ENCODE data around the gene ZNF565.

Gene ZNF565

GRCh38 chr19:36246006-36246481 lies 31.6 kb upstream of the ZNF565 start:
- no peaks in the 10 kb centered on the region for H3F3A ChIP-seq (ENCODE audit: low read depth)
- no peak overlapping the region for H2AFZ ChIP-seq (ENCODE audit: low read length)
- no peaks in the 10 kb centered on the region for H3K36me3 ChIP-seq (ENCODE audit: insufficient read depth, low read length)
- no peak overlapping the region for H3K4me2 ChIP-seq (ENCODE audit: low read depth, low read length, poor library complexity, severe bottlenecking)
- no peaks in the 10 kb centered on the region for H3K27me3 ChIP-seq (ENCODE audit: insufficient read depth, low read length, poor library complexity, severe bottlenecking)
- H3K4me3 ChIP-seq (ENCODE audit: low read length, poor library complexity, severe bottlenecking) = no peak overlapping the region
- no peaks in the 10 kb centered on the region for H3K4me1 ChIP-seq (ENCODE audit: insufficient read depth, low read length, poor library complexity, severe bottlenecking)
- H3K9me3 ChIP-seq (ENCODE audit: insufficient read depth, low read depth, low read length) = no peaks in the 10 kb centered on the region
- no peak overlapping the region for H3K9ac ChIP-seq (ENCODE audit: low read depth, low read length, poor library complexity, severe bottlenecking)
- TF ChIP-seq EZH2phosphoT487 (IDR thresholded peaks at IDR 0.05; ENCODE audit: borderline replicate concordance) = no peak
- no peak for TF ChIP-seq CTCF (conservative IDR thresholded peaks at IDR 0.05; ENCODE audit: low read length)
- H3K9me2 ChIP-seq (replicated peaks; ENCODE audit: low read depth, low read length) = no peaks in the 10 kb centered on the region
- no peaks in the 10 kb centered on the region for H3K79me2 ChIP-seq (ENCODE audit: insufficient read depth, low read length)
- H4K20me1 ChIP-seq (ENCODE audit: insufficient read depth, low read length, poor library complexity, severe bottlenecking) = no peaks in the 10 kb centered on the region

- no peaks in the 10 kb centered on the region for H3K36me3 ChIP-seq (ENCODE audit: insufficient read depth, low read length)
- H3K4me2 ChIP-seq (ENCODE audit: low read depth, low read length, poor library complexity, severe bottlenecking) = no peak overlapping the region
- no peaks in the 10 kb centered on the region for H4K20me1 ChIP-seq (ENCODE audit: insufficient read depth, low read length, poor library complexity, severe bottlenecking)
- no peaks in the 10 kb centered on the region for H3K9me2 ChIP-seq (replicated peaks; ENCODE audit: low read depth, low read length)
- H2AFZ ChIP-seq (ENCODE audit: low read length) = no peak overlapping the region
- H3K9me3 ChIP-seq (ENCODE audit: insufficient read depth, low read depth, low read length) = no peaks in the 10 kb centered on the region
- TF ChIP-seq CTCF (conservative IDR thresholded peaks at IDR 0.05; ENCODE audit: low read length) = no peak
- no peak for TF ChIP-seq EZH2phosphoT487 (IDR thresholded peaks at IDR 0.05; ENCODE audit: borderline replicate concordance)
- H3K4me3 ChIP-seq (ENCODE audit: low read length, poor library complexity, severe bottlenecking) = no peak overlapping the region
- no peaks in the 10 kb centered on the region for H3K79me2 ChIP-seq (ENCODE audit: insufficient read depth, low read length)
- H3K9ac ChIP-seq (ENCODE audit: low read depth, low read length, poor library complexity, severe bottlenecking) = no peak overlapping the region
- no peaks in the 10 kb centered on the region for H3F3A ChIP-seq (ENCODE audit: low read depth)
- H3K4me1 ChIP-seq (ENCODE audit: insufficient read depth, low read length, poor library complexity, severe bottlenecking) = no peaks in the 10 kb centered on the region
- H3K27me3 ChIP-seq (ENCODE audit: insufficient read depth, low read length, poor library complexity, severe bottlenecking) = no peaks in the 10 kb centered on the region
Measured at GRCh38 chr19:36245210-36246005, 30.9 kb upstream of the ZNF565 start.

- Histone ChIP-seq H3K4me2 (ENCODE audit: low read depth, low read length, poor library complexity, severe bottlenecking) (no peak overlapping the region), H3K9me3 (ENCODE audit: insufficient read depth, low read depth, low read length) (no peaks in the 10 kb centered on the region), H3K4me3 (ENCODE audit: low read length, poor library complexity, severe bottlenecking) (no peak overlapping the region), H3K9ac (ENCODE audit: low read depth, low read length, poor library complexity, severe bottlenecking) (no peak overlapping the region), H3F3A (ENCODE audit: low read depth) (no peaks in the 10 kb centered on the region), H3K9me2 (replicated peaks; ENCODE audit: low read depth, low read length) (no peaks in the 10 kb centered on the region), H3K4me1 (ENCODE audit: insufficient read depth, low read length, poor library complexity, severe bottlenecking) (no peaks in the 10 kb centered on the region), H2AFZ (ENCODE audit: low read length) (no peak overlapping the region), H3K27me3 (ENCODE audit: insufficient read depth, low read length, poor library complexity, severe bottlenecking) (no peaks in the 10 kb centered on the region), H4K20me1 (ENCODE audit: insufficient read depth, low read length, poor library complexity, severe bottlenecking) (no peaks in the 10 kb centered on the region), H3K36me3 (ENCODE audit: insufficient read depth, low read length) (peaks cover 6% of the 10 kb centered on the region; the same call in 1 of the 2 replicates), H3K79me2 (ENCODE audit: insufficient read depth, low read length) (no peaks in the 10 kb centered on the region)
- TF ChIP-seq CTCF (conservative IDR thresholded peaks at IDR 0.05; ENCODE audit: low read length) (no peak), EZH2phosphoT487 (IDR thresholded peaks at IDR 0.05; ENCODE audit: borderline replicate concordance) (no peak)
Measured at GRCh38 chr19:36244066-36244465, 29.6 kb upstream of the ZNF565 start.
